HTERT RPE-1 (cell line): ENCODE results near the gene RAB43.

Source experiments
- in situ Hi-C: fragments of 300-500 bp; cut with MboI; formaldehyde crosslinking; loops from 4 replicates; pipeline ENCODE4 v1.14.3; 2020; ENCODE audit warnings: low sequenced_read_pairs

RAB43 gene

GRCh38 chr3:129040039-129040336 is 81.6 kb downstream of the RAB43 start:
- in situ Hi-C loops: no loop called here

- in situ Hi-C loops: no loop called here
Measured at GRCh38 chr3:129039271-129040038, 82.1 kb downstream of the RAB43 start.

- in situ Hi-C loops: no loop called here
Measured at GRCh38 chr3:129038121-129038855, 83.3 kb downstream of the RAB43 start.
